ENCODE measurements around the gene TBC1D2.

DNA sequence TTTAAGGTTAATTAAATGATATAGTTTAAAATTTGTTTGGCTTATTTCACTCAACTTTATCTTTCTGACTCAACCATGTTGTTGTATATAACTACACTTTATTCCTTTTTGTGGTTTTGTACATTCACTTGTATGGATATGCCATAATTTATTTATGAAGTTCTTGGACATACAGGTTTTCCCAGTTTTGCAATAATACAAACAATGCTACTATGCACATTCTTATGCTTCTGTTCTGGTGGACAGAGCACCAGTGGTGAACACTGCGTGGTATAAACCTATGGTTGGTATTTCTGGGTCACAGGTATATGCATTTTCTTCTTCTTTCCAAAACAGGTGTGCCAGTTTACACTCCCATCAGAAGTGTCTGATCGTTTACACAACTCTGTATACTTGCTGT is 100.8 kb downstream of the TBC1D2 start:
- no peak for TF ChIP-seq POLR2AphosphoS5 (IDR thresholded peaks at IDR 0.05; ENCODE audit: borderline replicate concordance, low read depth, low read length)
- TF ChIP-seq EZH2 (IDR thresholded peaks at IDR 0.05): no peak
- TF ChIP-seq FOXP2 (optimal IDR thresholded peaks at IDR 0.05; ENCODE audit: control extremely low read depth, extremely low read length, insufficient read depth): no peak

Data from SK-N-MC (cell line).